ENCODE results near the gene PCDHAC1.

PCDHAC1 gene

GRCh38 chr5:140967226-140967893 is 41.3 kb downstream of the PCDHAC1 start:
- DNase-seq (ENCODE audit: low read depth, low spot score): no peak

DNA sequence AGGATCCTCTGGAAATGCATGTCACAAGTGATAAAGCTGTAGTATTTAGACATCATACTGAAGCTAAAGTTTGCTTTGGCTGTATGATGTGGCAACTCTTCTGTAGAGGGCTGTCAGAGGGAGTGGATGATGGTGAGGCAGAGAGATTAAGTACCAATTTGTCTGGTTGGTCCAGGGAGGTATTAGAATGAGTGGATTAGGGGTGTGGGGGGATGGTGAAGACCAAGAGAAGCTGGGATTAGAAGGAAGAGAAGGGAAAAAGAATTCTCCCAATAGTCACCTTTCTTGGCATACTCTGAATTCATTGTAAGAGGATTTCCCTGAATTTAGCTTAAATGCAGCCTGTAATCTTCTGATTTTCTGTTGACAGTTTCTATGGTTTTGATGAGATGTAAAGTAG is 43.8 kb downstream of the PCDHAC1 start:
- no peak for DNase-seq (ENCODE audit: low read depth, low spot score)

GRCh38 chr5:140973550-140973949 is 47.5 kb downstream of the PCDHAC1 start:
- DNase-seq (ENCODE audit: low read depth, low spot score): no peak

GRCh38 chr5:140977003-140977402 is 50.9 kb downstream of the PCDHAC1 start:
- no peak for DNase-seq (ENCODE audit: low read depth, low spot score)

DNA sequence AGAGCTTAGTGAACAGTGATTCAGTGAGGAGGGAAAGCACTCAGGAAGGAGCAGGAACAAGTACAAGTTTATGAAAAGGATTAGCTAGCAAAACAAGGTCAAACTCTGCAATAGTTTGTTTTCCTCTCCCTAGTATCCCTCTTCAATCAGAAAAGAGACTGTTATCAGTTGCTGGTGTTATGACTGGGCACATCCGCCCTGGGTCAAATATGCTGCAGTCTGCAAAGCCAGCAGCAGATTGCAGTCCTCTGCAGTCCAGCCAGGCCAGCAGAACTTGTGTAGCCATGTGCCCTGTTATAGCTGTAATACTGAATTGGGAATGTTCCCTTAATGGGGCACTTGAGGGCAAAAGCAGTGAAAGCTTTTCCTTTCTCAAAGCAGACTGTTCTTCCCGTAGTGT is 52.2 kb downstream of the PCDHAC1 start:
- DNase-seq (ENCODE audit: low read depth, low spot score): no peak

GRCh38 chr5:140978983-140979382 is 52.9 kb downstream of the PCDHAC1 start:
- no peak for DNase-seq (ENCODE audit: low read depth, low spot score)

All from iPS DF 19.7 (cell line).